LNCAP (cell line): ENCODE measurements around the gene ADAM12.

Source experiments
- TF ChIP-seq, protein P1 (sequence below): fragments of 450-650 bp; IDR thresholded peaks from 2 replicates; pipeline ENCODE4 v1.5.1; 2017; ENCODE audit warnings: mild to moderate bottlenecking

The ADAM12 gene

DNA sequence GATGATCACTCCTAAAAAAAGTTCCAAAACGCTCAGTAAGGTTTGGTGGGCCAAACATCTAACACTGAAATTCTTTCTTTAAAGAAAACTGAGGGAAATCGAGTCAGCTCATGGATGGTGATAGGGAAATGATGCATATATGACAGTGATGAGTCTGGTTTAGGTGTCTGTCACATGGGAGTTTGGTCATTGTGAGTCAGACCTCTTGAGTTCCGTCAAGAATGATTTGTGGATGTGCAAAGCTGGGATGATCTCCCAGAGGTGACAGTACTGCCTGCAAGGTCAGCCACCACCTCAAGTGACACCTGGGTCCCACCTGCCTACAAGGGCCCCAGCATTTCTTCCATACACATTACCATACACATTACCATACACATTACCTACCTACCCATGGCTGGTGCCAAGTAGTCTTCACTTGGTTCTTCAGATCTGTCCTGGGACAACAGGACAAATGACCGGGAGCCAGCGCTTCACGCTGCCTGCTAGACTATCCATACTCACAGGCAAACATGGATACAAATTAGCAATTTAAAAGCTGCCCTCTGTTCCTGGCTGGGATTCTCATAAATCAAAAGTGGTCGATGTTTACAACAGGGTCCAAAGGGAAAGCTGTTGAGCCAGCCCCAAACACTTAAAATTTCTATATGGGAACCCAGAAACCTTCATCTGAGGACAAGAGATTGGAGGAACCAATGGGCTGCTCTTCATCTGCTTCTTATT lies 128.4 kb downstream of the ADAM12 start:
- TF ChIP-seq, protein P1, sequence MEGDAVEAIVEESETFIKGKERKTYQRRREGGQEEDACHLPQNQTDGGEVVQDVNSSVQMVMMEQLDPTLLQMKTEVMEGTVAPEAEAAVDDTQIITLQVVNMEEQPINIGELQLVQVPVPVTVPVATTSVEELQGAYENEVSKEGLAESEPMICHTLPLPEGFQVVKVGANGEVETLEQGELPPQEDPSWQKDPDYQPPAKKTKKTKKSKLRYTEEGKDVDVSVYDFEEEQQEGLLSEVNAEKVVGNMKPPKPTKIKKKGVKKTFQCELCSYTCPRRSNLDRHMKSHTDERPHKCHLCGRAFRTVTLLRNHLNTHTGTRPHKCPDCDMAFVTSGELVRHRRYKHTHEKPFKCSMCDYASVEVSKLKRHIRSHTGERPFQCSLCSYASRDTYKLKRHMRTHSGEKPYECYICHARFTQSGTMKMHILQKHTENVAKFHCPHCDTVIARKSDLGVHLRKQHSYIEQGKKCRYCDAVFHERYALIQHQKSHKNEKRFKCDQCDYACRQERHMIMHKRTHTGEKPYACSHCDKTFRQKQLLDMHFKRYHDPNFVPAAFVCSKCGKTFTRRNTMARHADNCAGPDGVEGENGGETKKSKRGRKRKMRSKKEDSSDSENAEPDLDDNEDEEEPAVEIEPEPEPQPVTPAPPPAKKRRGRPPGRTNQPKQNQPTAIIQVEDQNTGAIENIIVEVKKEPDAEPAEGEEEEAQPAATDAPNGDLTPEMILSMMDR: no peak

GRCh38 chr10:126256864-126257263 lies 131.4 kb downstream of the ADAM12 start:
- TF ChIP-seq, protein P1: no peak

DNA sequence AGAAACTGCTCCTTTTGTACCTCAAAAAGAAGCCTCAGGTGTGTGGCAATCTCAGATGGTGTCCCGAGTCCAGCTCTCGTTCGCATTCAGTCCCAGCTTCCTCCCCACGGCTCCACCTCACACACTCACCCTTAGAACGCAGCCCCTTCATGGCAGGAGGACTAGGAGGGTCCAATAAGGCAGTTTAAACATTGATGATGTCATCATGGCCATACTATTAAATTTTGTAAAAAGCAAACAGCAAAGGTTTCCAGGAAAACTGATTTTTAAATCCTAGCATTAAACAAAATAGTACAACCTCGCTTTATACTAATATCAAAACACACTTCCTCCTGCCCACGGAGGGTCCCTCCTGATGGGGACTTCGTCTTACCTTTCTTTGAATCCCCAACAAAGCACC lies 133.0 kb downstream of the ADAM12 start:
- TF ChIP-seq, protein P1: no peak

GRCh38 chr10:126253611-126253998 lies 134.7 kb downstream of the ADAM12 start:
- TF ChIP-seq, protein P1: no peak

DNA sequence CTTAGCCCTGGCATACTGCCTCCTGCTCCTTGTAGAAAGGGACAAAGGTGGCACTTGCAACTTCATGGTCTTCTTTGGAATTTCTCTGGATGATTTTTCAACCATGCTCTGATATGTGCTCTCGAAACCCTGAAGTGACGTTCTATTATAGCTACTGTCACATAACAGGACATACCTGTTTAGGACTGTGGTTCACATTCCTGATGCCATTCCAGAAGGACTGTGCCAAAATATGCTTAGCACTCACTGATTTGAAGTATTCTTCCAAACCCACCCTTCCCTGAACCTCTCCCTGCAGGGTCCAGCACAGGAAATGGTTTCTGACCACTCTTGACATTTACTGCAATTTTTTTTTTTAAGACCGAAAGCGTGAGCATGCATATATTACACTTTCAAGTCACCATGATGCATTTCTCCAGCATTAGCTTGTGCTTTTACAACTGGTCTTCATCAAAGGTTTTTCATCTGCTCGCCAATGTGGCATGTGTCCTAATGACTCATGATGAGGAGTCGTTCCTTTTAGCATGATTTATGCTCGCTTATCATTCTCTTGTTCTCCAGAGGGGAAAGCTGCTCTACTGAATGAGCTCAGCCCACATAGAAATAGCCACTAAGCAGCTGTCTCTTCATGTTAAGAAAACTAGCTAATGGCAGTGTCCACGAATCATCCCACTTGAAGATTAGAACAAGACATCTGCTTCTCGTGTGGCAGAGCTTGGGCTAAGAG lies 135.2 kb downstream of the ADAM12 start:
- TF ChIP-seq, protein P1: no peak

GRCh38 chr10:126251778-126252407 lies 136.4 kb downstream of the ADAM12 start:
- TF ChIP-seq, protein P1: no peak

DNA sequence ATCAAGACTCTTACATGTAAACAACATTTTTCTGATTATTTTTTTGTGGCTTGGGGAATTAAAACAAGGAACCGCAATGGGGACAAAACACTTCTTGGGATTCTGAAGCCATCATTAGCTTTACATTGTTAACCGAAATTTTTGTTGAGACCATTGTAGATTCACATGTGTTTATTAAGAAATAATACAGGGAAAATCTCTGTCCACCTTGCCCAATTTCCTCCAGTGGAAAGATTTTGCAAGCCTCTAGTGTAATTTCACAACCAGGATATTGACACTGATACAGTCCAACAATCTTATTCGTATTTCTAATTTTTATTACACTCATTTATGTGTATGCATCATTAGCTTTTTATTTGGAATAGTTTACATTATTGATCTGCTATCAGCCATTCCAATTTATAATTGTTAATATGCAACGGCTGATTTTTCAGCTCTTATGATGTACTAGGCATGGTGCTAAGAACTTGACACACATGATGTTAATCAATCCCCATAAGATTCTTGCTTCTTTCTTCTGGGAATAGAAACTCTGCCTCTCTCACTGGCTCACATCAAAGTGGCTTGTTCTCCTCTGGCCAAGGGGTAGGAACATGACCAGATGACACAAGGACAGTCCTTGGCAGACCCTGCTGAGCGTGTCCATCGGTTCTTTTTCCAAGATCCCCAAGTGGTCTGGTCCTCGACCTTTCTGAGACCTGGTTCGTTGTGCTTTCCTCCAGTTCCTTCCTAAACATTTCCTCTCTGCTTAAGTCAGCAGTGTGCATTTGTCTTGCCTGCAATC lies 137.6 kb downstream of the ADAM12 start:
- TF ChIP-seq, protein P1: no peak
